Breast epithelium (tissue), 3 donors: ENCODE data around the gene MBD5.

ENCODE experiments used
- POLR2A ChIP-seq: fragments of 450-650 bp; IDR thresholded peaks from one replicate; pipeline ENCODE4 v1.6.1; 2016; ENCODE audit warnings: antibody characterized with exemption, mild to moderate bottlenecking, moderate library complexity
- TF ChIP-seq, protein P1 (sequence below), 3 donors: fragments of 450-650 bp; IDR thresholded peaks; one replicate each; pipeline ENCODE4 v1.5.1; 2016 to 2017; ENCODE audit warnings: antibody characterized with exemption in 3 of 3, mild to moderate bottlenecking in 3 of 3, moderate library complexity in 3 of 3

GRCh38 chr2:148533004-148533403 is 512.1 kb downstream of the MBD5 start:
- TF ChIP-seq, protein P1, sequence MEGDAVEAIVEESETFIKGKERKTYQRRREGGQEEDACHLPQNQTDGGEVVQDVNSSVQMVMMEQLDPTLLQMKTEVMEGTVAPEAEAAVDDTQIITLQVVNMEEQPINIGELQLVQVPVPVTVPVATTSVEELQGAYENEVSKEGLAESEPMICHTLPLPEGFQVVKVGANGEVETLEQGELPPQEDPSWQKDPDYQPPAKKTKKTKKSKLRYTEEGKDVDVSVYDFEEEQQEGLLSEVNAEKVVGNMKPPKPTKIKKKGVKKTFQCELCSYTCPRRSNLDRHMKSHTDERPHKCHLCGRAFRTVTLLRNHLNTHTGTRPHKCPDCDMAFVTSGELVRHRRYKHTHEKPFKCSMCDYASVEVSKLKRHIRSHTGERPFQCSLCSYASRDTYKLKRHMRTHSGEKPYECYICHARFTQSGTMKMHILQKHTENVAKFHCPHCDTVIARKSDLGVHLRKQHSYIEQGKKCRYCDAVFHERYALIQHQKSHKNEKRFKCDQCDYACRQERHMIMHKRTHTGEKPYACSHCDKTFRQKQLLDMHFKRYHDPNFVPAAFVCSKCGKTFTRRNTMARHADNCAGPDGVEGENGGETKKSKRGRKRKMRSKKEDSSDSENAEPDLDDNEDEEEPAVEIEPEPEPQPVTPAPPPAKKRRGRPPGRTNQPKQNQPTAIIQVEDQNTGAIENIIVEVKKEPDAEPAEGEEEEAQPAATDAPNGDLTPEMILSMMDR (IDR thresholded peaks at IDR 0.05) = no peak
- no peak for TF ChIP-seq POLR2A
